Chondrocyte (in vitro differentiated cells): Measurements from ENCODE around the gene GK. TPM values are rescaled to one million over a fixed set of nuclear protein-coding genes. Genes with fewer than 3 reads are reported as not detected.

Experiments used
- DNase-seq: peaks from one replicate; pipeline ENCODE4 v3.0.0; 2021; ENCODE audit warnings: mixed read lengths, low spot score
- H3K27ac Mint-ChIP-seq: one replicate; pipeline ENCODE4 v1.8.0; 2021; ENCODE audit warnings: mild to moderate bottlenecking, moderate library complexity, mixed read lengths; ENCODE audit not compliant: unreplicated experiment
- H3K27me3 Mint-ChIP-seq: 2 replicates; pipeline ENCODE4 v1.8.0; 2021; ENCODE audit warnings: low read depth, mixed read lengths
- H3K36me3 Mint-ChIP-seq: 2 replicates; pipeline ENCODE4 v1.8.0; 2021; ENCODE audit warnings: low read depth, mixed read lengths
- H3K4me1 Mint-ChIP-seq: 2 replicates; pipeline ENCODE4 v1.8.0; 2021; ENCODE audit warnings: low read depth, mild to moderate bottlenecking, mixed read lengths
- H3K4me3 Mint-ChIP-seq: one replicate; pipeline ENCODE4 v1.8.0; 2021; ENCODE audit warnings: mild to moderate bottlenecking, moderate library complexity, mixed read lengths; ENCODE audit not compliant: unreplicated experiment
- H3K9me3 Mint-ChIP-seq: 2 replicates; pipeline ENCODE4 v1.8.0; 2021; ENCODE audit warnings: low read depth, mixed read lengths
- total RNA-seq: library from RNA; stranded (reverse); gene quantifications from 3 replicates; pipeline ENCODE4 v1.2.1, GENCODE V29; 2021
- TF ChIP-seq, protein P1 (sequence below): fragments of 200-600 bp; sonication (generic); IDR thresholded peaks from 2 replicates; pipeline ENCODE4 v1.5.0; 2021; ENCODE audit warnings: antibody characterized with exemption, mild to moderate bottlenecking, moderate library complexity

GK gene
- total RNA-seq, 1 donor from 2014 or later, result 3.4 TPM

DNA sequence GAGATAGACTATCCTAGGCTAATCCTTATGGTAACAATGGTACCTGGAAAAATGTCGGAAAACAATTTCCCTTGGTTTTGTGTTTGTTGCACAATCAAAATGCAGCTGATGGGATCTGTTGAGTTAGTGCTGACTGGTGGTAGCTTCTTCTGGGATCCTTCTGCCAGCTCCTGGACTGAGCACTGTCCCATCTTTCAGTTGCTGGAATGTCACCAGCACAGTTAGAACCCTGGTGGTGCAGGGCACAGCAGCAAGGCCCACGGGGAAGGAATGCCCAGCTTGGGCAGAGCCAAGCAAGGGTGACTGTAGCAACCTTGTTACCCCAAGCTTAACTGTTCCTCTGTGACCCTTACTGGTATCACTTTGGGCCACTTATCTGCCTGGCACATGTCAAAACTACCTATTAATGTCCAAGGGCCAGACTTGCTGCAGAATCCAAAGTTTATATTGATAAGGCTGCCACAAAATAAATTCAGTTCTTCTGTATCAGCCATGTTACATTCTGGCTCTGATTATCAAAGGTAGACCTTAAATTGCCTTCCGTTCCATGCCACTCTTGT is 53.1 kb downstream of the GK start:
- DNase-seq, result no peak
- no peaks in the 10 kb centered on the region for H3K27me3 Mint-ChIP-seq

DNA sequence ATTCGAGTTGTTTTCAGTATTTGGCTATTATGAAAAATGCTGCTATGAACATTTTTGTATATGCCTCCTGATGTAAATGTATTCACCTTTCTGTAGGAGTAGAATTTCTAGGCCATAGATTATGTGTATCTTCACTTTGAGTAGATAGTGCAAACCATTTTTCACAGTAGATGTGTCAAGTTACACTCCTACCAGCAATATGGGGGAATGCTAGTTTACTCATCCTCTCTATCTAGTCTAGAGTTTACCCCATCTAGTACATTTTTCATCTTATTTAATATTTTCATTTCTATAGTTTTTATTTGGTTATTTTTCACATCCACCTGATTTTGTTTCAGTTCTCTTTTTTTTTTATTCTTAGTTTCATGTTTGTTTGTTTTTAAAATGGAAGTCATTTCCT is 59.0 kb downstream of the GK start:
- no peaks in the 10 kb centered on the region for H3K4me1 Mint-ChIP-seq
- no peaks in the 10 kb centered on the region for H3K9me3 Mint-ChIP-seq
- H3K27me3 Mint-ChIP-seq, result no peaks in the 10 kb centered on the region
- TF ChIP-seq, protein P1, sequence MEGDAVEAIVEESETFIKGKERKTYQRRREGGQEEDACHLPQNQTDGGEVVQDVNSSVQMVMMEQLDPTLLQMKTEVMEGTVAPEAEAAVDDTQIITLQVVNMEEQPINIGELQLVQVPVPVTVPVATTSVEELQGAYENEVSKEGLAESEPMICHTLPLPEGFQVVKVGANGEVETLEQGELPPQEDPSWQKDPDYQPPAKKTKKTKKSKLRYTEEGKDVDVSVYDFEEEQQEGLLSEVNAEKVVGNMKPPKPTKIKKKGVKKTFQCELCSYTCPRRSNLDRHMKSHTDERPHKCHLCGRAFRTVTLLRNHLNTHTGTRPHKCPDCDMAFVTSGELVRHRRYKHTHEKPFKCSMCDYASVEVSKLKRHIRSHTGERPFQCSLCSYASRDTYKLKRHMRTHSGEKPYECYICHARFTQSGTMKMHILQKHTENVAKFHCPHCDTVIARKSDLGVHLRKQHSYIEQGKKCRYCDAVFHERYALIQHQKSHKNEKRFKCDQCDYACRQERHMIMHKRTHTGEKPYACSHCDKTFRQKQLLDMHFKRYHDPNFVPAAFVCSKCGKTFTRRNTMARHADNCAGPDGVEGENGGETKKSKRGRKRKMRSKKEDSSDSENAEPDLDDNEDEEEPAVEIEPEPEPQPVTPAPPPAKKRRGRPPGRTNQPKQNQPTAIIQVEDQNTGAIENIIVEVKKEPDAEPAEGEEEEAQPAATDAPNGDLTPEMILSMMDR, result no peak
- no peaks in the 10 kb centered on the region for H3K36me3 Mint-ChIP-seq
- no peak for DNase-seq
- H3K4me3 Mint-ChIP-seq, result no peak overlapping the region
- H3K27ac Mint-ChIP-seq, result no peak overlapping the region

More for the DNA sequence above, 53.1 kb downstream of the GK start:
- H3K27ac Mint-ChIP-seq, result no peak overlapping the region
- TF ChIP-seq, protein P1, result no peak
- H3K4me1 Mint-ChIP-seq, result peaks cover 11% of the 10 kb centered on the region
- no peak overlapping the region for H3K4me3 Mint-ChIP-seq
- no peaks in the 10 kb centered on the region for H3K9me3 Mint-ChIP-seq
- peaks cover 2% of the 10 kb centered on the region for H3K36me3 Mint-ChIP-seq

DNA sequence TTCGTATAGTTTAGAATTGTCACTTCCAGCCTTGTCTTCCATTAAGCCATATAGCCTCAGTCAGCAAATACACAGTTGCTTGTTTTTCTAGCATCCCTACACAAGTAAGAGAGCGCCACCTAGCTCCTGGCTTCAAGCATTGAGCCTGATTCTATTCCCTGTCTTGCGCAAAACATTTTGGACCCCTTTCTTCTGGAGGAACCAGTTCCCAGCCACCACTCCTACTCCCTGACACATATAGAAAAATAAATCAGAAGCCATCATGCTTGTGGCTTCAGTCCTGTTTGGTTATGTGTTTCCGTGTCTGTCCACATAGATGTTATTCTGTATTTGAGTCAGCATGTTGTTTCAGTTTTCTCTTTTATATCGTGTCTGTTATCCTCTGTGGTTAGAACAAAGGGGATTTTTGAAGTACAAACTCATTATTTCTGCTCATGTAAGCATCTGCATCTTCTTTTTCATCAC is 59.9 kb downstream of the GK start:
- H3K9me3 Mint-ChIP-seq, result no peaks in the 10 kb centered on the region
- no peaks in the 10 kb centered on the region for H3K4me1 Mint-ChIP-seq
- no peaks in the 10 kb centered on the region for H3K27me3 Mint-ChIP-seq
- no peak for DNase-seq
- H3K36me3 Mint-ChIP-seq, result no peaks in the 10 kb centered on the region
- no peak overlapping the region for H3K27ac Mint-ChIP-seq
- H3K4me3 Mint-ChIP-seq, result no peak overlapping the region
- TF ChIP-seq, protein P1, result peak; percentile 90

DNA sequence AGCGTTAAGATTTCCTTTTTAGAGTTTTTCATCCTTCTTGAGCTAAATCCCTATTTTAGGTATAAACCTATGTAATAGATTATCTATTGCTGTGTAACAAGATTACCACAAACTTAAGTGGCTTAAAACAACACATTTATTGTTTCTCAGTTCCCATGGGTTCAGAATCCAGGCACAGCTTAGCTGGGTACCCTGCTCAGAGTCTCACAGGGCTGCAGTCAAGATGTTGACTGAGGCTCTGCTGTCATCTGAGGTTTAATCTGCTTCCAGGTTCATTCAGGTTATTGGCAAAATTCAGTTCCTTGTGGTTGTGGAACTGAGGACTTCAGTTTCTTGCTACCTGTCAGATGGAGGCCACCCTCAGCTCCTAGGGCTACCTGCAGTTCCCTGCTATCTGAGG is 60.9 kb downstream of the GK start:
- no peaks in the 10 kb centered on the region for H3K36me3 Mint-ChIP-seq
- no peak overlapping the region for H3K27ac Mint-ChIP-seq
- no peaks in the 10 kb centered on the region for H3K4me1 Mint-ChIP-seq
- no peak overlapping the region for H3K4me3 Mint-ChIP-seq
- no peaks in the 10 kb centered on the region for H3K9me3 Mint-ChIP-seq
- TF ChIP-seq, protein P1, result no peak
- no peak for DNase-seq
- H3K27me3 Mint-ChIP-seq, result no peaks in the 10 kb centered on the region

DNA sequence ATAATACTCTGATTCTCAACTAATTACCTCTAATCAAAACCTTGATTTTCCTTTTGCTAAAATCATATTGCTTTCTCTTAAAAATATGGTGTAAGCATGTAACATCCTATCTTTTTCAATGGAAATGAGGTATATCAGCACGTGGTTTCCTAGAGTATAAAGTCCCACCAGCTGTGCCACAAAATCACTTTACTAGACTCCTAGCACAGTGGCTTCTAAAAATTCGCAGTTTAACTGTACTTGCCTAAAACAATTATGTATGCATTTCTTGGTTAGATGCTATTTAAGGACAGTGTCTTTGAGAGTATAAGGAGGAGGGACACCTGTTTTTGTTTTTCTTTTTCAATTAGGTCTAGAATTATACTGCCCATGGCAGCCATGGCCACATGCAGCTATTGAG is 62.8 kb downstream of the GK start:
- H3K27ac Mint-ChIP-seq, result no peak overlapping the region
- TF ChIP-seq, protein P1, result no peak
- peaks cover 2% of the 10 kb centered on the region for H3K36me3 Mint-ChIP-seq
- H3K9me3 Mint-ChIP-seq, result no peaks in the 10 kb centered on the region
- no peak for DNase-seq
- H3K27me3 Mint-ChIP-seq, result no peaks in the 10 kb centered on the region
- no peaks in the 10 kb centered on the region for H3K4me1 Mint-ChIP-seq
- H3K4me3 Mint-ChIP-seq, result no peak overlapping the region
